ENCODE results near the gene DUSP5.
"Not testable (repeated sequence)": the region's sequence is repeated elsewhere in the genome, so short reads cannot be mapped to it uniquely, and the experiment has no call there.

Gene DUSP5

DNA sequence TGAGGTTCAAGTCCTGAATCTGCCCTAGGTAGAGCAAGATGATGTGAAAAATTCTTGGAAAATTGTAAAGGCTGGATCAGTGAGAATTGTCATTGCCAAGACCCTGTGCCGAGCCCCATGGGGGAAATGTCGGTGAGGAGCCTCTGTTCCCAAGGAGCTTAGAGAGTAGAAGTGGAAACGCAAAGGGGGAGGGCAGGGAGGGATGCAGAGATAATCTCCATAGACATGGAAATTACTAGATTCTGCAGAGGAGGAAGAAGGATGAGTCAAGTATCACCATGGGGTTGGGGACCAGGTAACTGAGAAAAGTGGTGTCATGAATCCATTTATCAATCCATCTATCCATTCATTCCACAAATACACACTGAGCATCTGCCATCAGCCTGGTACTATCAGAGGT is 26.0 kb downstream of the DUSP5 start:
- Histone ChIP-seq H3K36me3 (ENCODE audit: control insufficient read depth in 2 of 2, insufficient read depth in 2 of 2, low read length in 2 of 2) (no peaks in the 10 kb centered on the region), H3K9me3 (ENCODE audit: control insufficient read depth in 2 of 2, low read length in 2 of 2) (no peaks in the 10 kb centered on the region), H3K27ac (ENCODE audit: low read length) (no peak overlapping the region), H3K4me3 (ENCODE audit: low read length in 2 of 2) (no peak overlapping the region), H3K27me3 (ENCODE audit: control insufficient read depth in 1 of 2, insufficient read depth in 2 of 2, low read length in 2 of 2) (no peaks in the 10 kb centered on the region), H3K4me1 (ENCODE audit: control insufficient read depth, insufficient read depth, low read length) (no peaks in the 10 kb centered on the region), H3K9ac (ENCODE audit: low read length in 2 of 2) (no peak overlapping the region)

DNA sequence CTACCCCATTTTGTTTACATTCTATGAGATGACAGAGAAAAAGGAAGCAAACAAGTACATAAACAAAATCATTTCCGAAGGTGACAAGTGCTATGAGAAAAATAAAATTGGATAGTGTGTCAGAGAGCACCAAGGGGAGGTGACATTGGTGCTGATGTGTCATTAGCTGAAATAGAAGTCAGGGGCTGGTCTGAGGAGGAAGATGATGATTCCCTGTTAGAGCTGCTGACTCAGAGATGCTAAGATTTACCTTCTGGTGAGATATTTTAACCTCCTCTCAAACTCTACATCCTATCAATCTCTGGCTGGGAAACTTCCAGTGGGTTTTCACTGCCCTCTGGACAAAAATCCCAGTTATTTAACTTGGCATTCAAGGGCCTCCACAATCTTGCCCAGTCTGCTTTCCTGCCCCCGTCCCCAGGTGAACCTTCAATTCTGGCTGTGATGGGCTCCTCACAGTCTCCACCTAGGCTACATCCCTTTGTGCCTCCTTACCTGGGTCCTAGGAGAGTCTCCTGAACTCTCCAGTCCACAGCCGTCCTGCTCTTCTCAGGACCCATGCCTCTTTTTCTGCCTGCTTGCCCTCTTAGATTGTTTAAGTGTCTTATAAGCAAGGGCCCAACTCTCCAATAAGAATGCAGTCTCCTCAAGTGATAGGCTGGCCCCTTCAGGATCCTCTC is 26.6 kb downstream of the DUSP5 start:
- no peak overlapping the region for H3K27ac ChIP-seq (ENCODE audit: low read length)
- no peaks in the 10 kb centered on the region for H3K27me3 ChIP-seq (ENCODE audit: control insufficient read depth in 1 of 2, insufficient read depth in 2 of 2, low read length in 2 of 2)
- H3K36me3 ChIP-seq (ENCODE audit: control insufficient read depth in 2 of 2, insufficient read depth in 2 of 2, low read length in 2 of 2), result no peaks in the 10 kb centered on the region
- no peak overlapping the region for H3K9ac ChIP-seq (ENCODE audit: low read length in 2 of 2)
- H3K4me3 ChIP-seq (ENCODE audit: low read length in 2 of 2), result no peak overlapping the region
- H3K9me3 ChIP-seq (ENCODE audit: control insufficient read depth in 2 of 2, low read length in 2 of 2), result no peaks in the 10 kb centered on the region
- H3K4me1 ChIP-seq (ENCODE audit: control insufficient read depth, insufficient read depth, low read length), result no peaks in the 10 kb centered on the region

DNA sequence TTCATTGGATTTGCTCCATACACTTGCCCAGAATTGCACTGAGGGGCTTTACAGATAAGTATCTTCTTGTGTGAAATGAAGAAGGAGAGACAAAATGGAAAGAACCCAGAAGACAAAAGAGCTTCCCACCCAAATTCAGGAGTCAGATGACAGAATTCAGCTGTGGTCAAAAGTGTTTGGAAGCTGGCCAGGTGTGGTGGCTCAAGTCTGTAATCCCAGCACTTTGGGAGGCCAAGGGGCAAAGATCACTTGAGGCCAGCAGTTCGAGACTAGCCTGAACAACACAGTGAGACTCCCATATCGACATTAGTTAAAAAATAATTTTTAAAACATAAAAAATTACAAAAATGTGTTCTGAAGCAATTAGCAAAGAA is 27.1 kb downstream of the DUSP5 start:
- Histone ChIP-seq H3K4me1 (ENCODE audit: control insufficient read depth, insufficient read depth, low read length) (no peaks in the 10 kb centered on the region), H3K27me3 (ENCODE audit: control insufficient read depth in 1 of 2, insufficient read depth in 2 of 2, low read length in 2 of 2) (peaks cover 0 to 4% of the 10 kb centered on the region in 2 donors), H3K27ac (ENCODE audit: low read length) (no peak overlapping the region), H3K9me3 (ENCODE audit: control insufficient read depth in 2 of 2, low read length in 2 of 2) (no peaks in the 10 kb centered on the region), H3K9ac (ENCODE audit: low read length in 2 of 2) (no peak overlapping the region), H3K36me3 (ENCODE audit: control insufficient read depth in 2 of 2, insufficient read depth in 2 of 2, low read length in 2 of 2) (no peaks in the 10 kb centered on the region), H3K4me3 (ENCODE audit: low read length in 2 of 2) (no peak overlapping the region)

DNA sequence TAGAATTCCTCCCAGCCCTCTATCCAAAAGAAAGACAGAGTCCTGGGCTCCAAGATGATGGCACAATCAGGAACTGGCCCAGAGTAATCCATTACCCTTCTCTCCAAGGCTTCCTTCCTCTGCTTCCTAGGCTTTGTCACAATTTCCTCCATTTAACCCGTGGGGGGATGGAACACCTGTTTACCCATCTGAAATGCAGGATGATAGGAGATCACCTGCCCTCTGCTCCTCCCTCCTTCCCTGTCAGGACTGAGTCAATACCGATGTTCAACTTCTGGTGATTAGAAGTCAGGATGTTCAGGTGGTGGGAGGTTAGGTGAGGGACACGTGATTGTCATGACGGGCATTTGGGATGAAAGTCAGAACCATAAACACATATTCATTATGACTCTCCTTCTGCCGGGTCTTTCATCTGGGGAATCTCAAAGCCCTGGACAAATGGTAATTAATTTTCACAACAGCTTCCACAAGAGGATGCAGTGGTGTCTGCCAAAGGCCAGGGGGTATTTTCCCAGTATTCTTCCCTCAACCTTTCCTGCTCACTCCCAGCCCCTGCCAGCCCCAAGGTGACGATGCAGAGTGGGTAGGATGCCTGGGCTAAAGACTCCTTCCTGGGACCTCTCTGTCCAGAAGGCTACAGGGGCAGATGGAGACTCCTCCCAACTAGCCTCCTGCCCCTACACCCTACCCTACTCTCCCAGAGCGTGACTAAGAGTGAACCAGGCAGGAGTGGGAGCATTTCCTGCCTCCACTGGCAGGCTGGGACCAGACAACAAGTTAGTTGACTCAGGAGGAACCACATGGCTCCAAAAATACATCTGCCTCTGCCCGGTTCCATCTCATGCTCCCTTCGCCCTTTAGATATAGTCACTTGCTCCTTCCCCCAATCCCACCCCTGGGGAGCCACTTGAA is 27.9 kb downstream of the DUSP5 start:
- H3K4me1 ChIP-seq (ENCODE audit: control insufficient read depth, insufficient read depth, low read length), result peaks cover 4% of the 10 kb centered on the region
- H3K9ac ChIP-seq (ENCODE audit: low read length in 2 of 2), result no peak overlapping the region
- peaks cover 5 to 7% of the 10 kb centered on the region in 2 donors for H3K27me3 ChIP-seq (ENCODE audit: control insufficient read depth in 1 of 2, insufficient read depth in 2 of 2, low read length in 2 of 2)
- no peaks in the 10 kb centered on the region for H3K36me3 ChIP-seq (ENCODE audit: control insufficient read depth in 2 of 2, insufficient read depth in 2 of 2, low read length in 2 of 2)
- H3K27ac ChIP-seq (ENCODE audit: low read length), result no peak overlapping the region
- no peaks in the 10 kb centered on the region for H3K9me3 ChIP-seq (ENCODE audit: control insufficient read depth in 2 of 2, low read length in 2 of 2)
- H3K4me3 ChIP-seq (ENCODE audit: low read length in 2 of 2), result no peak overlapping the region

DNA sequence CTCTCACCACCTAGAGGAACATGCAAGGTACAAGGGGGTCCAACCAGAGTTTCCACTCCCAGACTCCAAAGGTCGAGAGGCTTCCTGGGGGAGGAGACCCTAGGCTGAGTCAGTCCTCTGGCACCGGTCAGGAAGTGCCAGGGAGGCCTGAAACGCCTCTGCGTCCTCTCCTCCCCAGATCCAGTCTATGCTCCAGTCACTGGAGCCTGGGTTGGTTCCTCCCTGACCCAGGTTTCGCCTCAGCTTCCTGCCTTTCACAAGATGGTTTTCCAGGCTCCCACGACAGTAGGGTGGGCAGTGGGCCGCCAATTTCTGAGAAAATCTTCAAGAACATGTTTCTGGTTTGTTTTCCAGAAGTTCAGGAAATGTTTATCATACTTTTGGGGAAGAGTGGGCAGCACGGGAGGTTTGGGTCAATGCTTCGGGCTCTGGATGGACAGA is 30.0 kb downstream of the DUSP5 start:
- H3K9me3 ChIP-seq (ENCODE audit: control insufficient read depth in 2 of 2, low read length in 2 of 2), result no peaks in the 10 kb centered on the region
- H3K36me3 ChIP-seq (ENCODE audit: control insufficient read depth in 2 of 2, insufficient read depth in 2 of 2, low read length in 2 of 2), result no peaks in the 10 kb centered on the region
- peaks cover 4% of the 10 kb centered on the region for H3K4me1 ChIP-seq (ENCODE audit: control insufficient read depth, insufficient read depth, low read length)
- H3K27me3 ChIP-seq (ENCODE audit: control insufficient read depth in 1 of 2, insufficient read depth in 2 of 2, low read length in 2 of 2), result peaks cover 8 to 10% of the 10 kb centered on the region in 2 donors
- H3K4me3 ChIP-seq (ENCODE audit: low read length in 2 of 2), result no peak overlapping the region
- H3K27ac ChIP-seq (ENCODE audit: low read length), result no peak overlapping the region
- no peak overlapping the region for H3K9ac ChIP-seq (ENCODE audit: low read length in 2 of 2)

DNA sequence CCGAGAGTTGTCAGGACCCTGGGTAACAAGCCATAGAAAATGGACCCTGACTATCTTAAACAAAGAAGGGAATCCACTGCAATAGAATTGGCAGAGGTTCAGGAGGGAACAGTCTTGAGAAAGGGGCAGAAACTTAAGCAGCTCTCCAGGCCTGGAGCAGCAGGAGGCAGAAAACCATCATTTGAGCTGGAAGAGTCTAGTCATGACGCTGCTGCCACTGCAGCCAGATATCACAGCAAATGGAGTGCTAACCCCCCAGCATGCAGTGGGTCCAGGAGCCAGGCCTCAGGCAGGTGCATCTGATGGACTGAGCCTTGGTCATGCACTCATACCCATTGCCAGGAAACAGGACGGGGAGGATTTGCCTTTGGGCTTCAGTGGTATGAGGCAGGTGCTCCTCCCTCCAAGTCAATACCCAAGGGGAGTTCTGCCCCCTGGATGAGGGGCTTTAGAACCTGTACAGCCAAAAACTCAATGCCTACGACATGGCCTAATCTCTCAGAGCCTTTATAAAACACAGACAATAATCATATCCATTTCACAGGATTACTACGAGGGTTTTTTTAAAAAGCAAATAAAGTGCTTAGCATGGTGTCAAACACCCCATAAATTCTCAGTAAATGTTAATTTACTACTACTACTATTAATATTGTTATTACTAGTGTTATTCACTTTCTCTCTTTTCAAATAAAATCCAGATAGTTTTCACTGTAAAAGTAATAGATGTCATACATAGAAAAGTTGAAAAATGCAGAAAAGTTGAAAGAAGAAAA is 30.7 kb downstream of the DUSP5 start:
- Histone ChIP-seq H3K4me1 (ENCODE audit: control insufficient read depth, insufficient read depth, low read length) (peaks cover 4% of the 10 kb centered on the region), H3K36me3 (ENCODE audit: control insufficient read depth in 2 of 2, insufficient read depth in 2 of 2, low read length in 2 of 2) (no peaks in the 10 kb centered on the region), H3K4me3 (ENCODE audit: low read length in 2 of 2) (no peak overlapping the region), H3K27me3 (ENCODE audit: control insufficient read depth in 1 of 2, insufficient read depth in 2 of 2, low read length in 2 of 2) (peaks cover 8 to 10% of the 10 kb centered on the region in 2 donors), H3K9me3 (ENCODE audit: control insufficient read depth in 2 of 2, low read length in 2 of 2) (no peaks in the 10 kb centered on the region), H3K27ac (ENCODE audit: low read length) (no peak overlapping the region), H3K9ac (ENCODE audit: low read length in 2 of 2) (no peak overlapping the region)

DNA sequence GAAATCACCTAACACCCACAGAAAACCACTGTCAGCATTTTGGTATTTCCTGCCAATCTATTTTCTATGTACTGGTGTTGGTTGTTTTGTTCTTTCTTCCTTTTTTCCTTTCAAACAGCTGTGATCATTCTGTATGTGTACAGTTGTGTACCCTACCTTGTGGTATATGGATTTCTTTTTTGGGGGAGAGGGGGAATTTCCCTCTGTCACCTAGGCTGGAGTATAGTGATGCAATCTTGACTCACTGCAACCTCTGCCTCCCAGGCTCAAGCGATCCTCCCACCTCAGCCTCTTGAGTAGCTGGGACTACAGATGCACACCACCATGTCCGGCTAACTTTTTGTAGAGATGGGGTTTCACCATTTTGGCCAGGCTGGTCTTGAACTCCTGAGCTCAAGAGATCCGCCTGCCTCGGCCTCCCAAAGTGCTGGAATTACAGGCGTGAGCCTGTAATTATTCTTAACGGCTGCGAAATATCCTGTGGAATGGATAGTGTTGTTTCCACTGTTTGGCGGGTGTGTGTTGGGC is 31.4 kb downstream of the DUSP5 start:
- H3K9me3 ChIP-seq (ENCODE audit: control insufficient read depth in 2 of 2, low read length in 2 of 2); H3K9ac ChIP-seq (ENCODE audit: low read length in 2 of 2); H3K36me3 ChIP-seq (ENCODE audit: control insufficient read depth in 2 of 2, insufficient read depth in 2 of 2, low read length in 2 of 2); H3K4me3 ChIP-seq (ENCODE audit: low read length in 2 of 2); H3K27ac ChIP-seq (ENCODE audit: low read length); H3K4me1 ChIP-seq (ENCODE audit: control insufficient read depth, insufficient read depth, low read length): not testable (repeated sequence)
- H3K27me3 ChIP-seq (ENCODE audit: control insufficient read depth in 1 of 2, insufficient read depth in 2 of 2, low read length in 2 of 2), result peaks cover 8 to 10% of the 10 kb centered on the region in 2 donors

DNA sequence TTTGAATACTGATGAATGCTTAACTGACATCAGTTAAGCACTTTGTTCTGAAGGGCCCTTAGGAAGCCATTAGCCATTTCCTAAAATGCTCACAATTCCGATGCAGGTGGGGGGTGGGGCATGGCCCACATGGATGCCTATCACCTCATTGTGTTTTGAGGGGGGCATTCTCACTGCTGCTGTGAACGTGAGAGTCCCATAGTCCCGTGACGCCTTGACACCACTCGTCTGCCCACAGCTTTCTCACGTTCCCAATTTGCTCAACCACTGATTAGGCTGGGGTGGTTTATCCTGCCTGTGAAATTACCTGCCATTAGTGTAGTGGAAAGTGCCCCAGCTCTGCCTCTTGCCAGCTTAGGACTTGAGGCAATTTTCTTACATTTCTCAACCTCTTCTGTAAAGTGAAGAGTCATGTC is 31.9 kb downstream of the DUSP5 start:
- H3K27ac ChIP-seq (ENCODE audit: low read length), result no peak overlapping the region
- H3K9ac ChIP-seq (ENCODE audit: low read length in 2 of 2), result no peak overlapping the region
- peaks cover 8 to 10% of the 10 kb centered on the region in 2 donors for H3K27me3 ChIP-seq (ENCODE audit: control insufficient read depth in 1 of 2, insufficient read depth in 2 of 2, low read length in 2 of 2)
- no peak overlapping the region for H3K4me3 ChIP-seq (ENCODE audit: low read length in 2 of 2)
- no peaks in the 10 kb centered on the region for H3K36me3 ChIP-seq (ENCODE audit: control insufficient read depth in 2 of 2, insufficient read depth in 2 of 2, low read length in 2 of 2)
- peaks cover 4% of the 10 kb centered on the region for H3K4me1 ChIP-seq (ENCODE audit: control insufficient read depth, insufficient read depth, low read length)
- H3K9me3 ChIP-seq (ENCODE audit: control insufficient read depth in 2 of 2, low read length in 2 of 2), result no peaks in the 10 kb centered on the region

DNA sequence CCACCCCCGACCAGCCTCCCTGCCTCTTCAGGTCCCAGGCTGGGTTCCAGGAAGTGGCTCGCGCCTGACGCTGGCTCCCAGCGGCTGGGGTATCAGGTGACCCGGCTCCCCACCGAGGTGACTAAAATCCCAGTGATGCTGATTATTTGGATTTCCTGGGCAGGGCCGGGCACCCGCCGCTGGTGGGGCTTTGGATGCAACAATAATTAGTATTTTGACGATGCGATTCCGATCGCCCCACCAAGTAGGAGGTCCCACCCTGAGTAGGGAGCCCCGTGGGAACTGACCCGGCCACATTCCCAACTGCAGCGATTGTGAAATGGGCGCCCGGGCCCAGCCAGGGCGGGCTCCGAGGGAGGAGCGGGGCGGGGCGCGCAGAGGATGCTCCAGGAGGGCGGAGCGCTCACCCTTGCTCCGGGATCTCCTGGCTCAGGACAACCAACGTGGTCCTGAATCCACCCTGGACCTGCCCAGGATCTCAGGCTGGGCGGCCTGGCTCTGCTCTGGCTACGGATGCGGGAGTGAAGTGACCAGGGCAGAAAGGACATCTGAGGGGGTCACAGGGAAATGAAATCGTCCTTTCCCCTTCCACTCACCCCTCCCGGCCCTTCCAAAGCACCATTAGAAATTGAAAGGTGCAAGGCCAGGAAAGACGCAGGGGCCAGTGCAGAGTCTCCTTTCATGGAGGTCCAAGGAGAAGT is 32.6 kb downstream of the DUSP5 start:
- no peak overlapping the region for H3K4me3 ChIP-seq (ENCODE audit: low read length in 2 of 2)
- no peaks in the 10 kb centered on the region for H3K9me3 ChIP-seq (ENCODE audit: control insufficient read depth in 2 of 2, low read length in 2 of 2)
- H3K27ac ChIP-seq (ENCODE audit: low read length), result no peak overlapping the region
- H3K9ac ChIP-seq (ENCODE audit: low read length in 2 of 2), result no peak overlapping the region
- peaks cover 4% of the 10 kb centered on the region for H3K4me1 ChIP-seq (ENCODE audit: control insufficient read depth, insufficient read depth, low read length)
- no peaks in the 10 kb centered on the region for H3K36me3 ChIP-seq (ENCODE audit: control insufficient read depth in 2 of 2, insufficient read depth in 2 of 2, low read length in 2 of 2)
- H3K27me3 ChIP-seq (ENCODE audit: control insufficient read depth in 1 of 2, insufficient read depth in 2 of 2, low read length in 2 of 2), result peaks cover 8 to 10% of the 10 kb centered on the region in 2 donors

DNA sequence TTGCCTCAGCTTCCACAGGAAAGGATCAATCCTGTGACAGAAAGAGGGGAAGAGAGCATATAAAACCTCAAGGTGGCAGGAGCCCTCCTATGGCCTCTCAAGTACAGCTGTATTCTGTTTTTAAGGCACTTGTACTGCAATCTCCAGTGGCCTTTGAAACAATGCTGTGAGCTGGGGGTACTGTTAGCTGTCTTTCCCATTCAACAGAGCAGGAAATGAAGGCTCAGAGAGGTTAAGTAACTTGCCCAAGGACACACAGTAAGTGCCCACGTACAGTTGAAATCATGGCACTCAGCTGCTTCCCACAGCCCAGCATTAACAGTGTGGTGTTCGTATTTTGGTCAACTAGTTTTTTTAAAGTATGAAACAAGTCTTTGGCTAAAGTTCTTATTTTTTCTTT is 34.0 kb downstream of the DUSP5 start:
- Histone ChIP-seq H3K9ac (ENCODE audit: low read length in 2 of 2) (no peak overlapping the region), H3K27me3 (ENCODE audit: control insufficient read depth in 1 of 2, insufficient read depth in 2 of 2, low read length in 2 of 2) (peaks cover 8 to 15% of the 10 kb centered on the region in 2 donors), H3K4me1 (ENCODE audit: control insufficient read depth, insufficient read depth, low read length) (peaks cover 4% of the 10 kb centered on the region), H3K27ac (ENCODE audit: low read length) (no peak overlapping the region), H3K4me3 (ENCODE audit: low read length in 2 of 2) (no peak overlapping the region), H3K9me3 (ENCODE audit: control insufficient read depth in 2 of 2, low read length in 2 of 2) (no peaks in the 10 kb centered on the region), H3K36me3 (ENCODE audit: control insufficient read depth in 2 of 2, insufficient read depth in 2 of 2, low read length in 2 of 2) (no peaks in the 10 kb centered on the region)

All from stomach smooth muscle (tissue), 2 donors.